ENCODE results near the gene LCP2.
"Not testable (repeated sequence)": the region's sequence is repeated elsewhere in the genome, so short reads cannot be mapped to it uniquely, and the experiment has no call there.

LCP2 gene

GRCh38 chr5:170248172-170248930 is 49.2 kb downstream of the LCP2 start:
- DNase-seq, result no peak

DNA sequence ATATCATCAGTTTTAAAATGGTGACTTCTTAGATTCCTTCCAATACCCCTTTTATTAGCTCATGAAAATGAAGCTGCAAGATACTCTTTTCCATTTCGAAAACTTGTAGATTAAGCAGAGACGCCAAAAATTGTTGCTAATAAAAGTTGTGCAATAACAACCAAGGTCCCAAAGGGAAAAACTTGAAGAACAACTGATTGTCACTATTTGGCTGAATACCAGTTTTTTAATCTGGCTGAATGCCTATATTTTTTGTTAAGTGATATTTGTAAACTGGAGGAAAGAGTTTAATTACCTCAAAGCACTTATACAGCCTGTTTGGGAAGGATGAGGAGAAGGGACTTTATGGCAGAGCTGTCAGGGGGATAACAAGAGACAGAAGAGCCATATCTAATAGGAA is 50.2 kb downstream of the LCP2 start:
- no peak for DNase-seq

DNA sequence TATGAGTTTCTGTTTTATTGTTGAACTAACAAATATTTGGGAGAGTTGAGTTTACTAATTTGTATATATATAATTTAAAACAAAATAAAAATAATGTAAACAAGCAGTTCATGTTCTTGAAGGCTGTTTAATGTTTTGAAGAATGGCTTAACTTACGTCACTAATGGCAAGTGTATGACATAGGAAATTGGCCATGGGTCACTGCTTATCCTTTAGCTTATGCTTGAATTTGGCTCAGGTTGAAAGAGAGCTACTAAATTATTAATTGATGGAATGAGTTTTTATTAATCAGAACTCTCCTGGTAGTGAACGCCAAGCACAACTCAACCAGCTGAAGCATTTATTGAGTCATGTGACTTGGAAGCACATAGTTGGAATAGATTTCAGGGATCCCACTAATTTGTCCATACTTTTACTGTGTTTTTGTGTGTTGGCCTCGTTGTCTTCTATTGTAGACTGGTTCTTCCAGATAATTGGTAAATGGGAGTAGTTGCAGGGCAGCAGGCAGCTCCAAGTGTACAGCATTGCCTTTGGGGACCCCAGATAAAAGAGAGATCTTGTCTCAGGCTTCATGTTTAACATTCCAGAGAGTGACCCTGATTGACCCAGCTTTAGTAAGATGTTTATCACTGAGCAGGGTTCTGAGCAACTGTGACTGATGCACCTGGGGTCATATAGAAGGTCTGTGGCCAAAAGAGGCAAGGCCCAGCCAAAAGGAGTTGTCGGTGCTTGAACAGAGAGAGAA is 51.3 kb downstream of the LCP2 start:
- no peak for DNase-seq

- DNase-seq, result not testable (repeated sequence)
These were observed 52.1 kb downstream of the LCP2 start for GRCh38 chr5:170245436-170245835.

- no peak for DNase-seq
These were observed 59.0 kb downstream of the LCP2 start for GRCh38 chr5:170238456-170239196.

DNA sequence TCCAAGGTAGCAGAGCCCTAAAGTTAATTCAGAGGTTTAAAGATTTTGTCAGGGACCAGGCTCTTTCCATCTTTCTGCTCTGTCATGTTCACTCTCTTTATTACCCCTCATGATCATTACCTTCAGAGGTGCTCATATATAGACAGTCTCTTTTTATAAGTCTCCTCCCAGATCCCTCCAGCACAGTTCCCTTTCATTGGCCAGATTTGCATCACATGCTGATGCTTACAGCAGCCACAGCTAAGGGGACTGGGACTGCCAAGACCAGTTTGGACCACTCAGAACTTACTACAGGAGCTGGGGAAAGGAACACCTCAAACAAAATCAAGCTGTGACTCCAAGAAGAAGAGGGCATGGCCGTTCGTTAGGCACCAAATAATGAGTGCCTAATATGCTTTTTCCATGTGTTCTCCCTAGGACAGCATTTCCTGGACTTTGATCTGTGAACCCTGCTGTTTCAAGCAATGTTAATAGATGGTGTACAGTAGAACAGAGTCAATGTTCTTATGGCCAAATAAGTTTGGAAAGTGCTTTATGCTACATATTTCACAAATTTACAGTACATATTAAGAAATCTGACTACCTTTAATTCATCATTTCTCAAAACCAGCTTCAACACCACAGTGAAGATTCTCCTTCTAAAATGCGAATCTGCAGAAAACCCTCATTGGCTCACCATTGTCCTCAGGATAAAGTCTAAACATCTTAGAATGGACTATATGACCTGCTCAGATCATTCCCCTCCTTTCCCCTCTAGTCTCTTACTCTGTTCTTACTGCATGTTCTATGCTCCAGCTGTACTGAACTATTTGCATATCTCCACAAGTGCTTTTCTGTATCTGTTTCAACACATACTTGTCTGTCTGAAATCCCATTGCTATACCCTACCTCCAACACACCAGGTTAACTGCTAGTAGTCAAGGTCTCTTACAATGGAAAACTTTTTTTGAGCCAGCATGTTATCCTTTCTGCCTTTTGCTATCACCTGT is 61.4 kb downstream of the LCP2 start:
- no peak for DNase-seq

- DNase-seq, result no peak
These were observed 64.2 kb downstream of the LCP2 start for GRCh38 chr5:170233358-170233892.

DNA sequence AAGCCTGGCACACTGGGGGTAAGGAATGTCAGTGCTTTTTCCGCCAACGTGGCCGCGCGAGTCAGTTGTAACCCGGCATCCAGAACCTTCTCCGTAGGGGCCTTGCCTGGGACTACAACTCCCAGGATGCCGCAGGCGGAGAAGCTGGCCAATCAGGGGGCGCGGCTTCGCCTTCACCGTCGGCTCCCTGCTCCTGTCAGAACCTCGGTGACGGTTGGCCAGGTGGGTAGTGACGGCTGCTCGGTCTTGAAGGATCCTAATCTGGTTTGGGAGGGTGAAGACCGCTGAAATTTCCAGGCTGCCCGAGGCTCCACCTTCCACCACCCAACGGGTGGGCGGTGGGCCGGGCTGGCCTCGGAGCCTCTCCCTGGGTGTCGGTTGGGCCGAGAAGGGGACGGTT is 64.8 kb downstream of the LCP2 start, which contains the start of gene C5orf58:
TSS of gene C5orf58 (plus strand) at position 200 of the 400 bp plus-strand sequence. CDS start 1,992 bp downstream, outside the sequence.
- DNase-seq, result no peak

- no peak for DNase-seq
These were observed 68.7 kb downstream of the LCP2 start for GRCh38 chr5:170228762-170229435.

DNA sequence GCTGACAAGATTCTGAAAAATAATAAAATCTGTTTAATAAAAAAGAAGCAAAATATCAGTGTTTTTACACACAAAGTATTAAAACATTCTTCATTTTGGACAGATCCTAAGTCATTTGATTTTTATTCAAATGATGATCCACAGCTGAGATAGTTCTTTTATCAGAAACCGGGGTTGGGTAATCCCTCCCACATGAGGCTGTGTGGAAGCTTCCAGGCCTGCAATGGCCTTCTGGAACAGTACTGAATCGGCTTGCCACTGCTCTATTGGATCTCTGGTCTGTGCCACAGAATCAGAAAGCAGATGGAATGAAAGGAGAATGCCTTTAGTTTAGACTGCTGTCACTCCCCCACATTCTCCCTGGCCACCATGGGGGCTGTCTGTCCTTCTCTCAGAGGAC is 70.9 kb downstream of the LCP2 start:
- no peak for DNase-seq

GRCh38 chr5:170226129-170226615 is 71.4 kb downstream of the LCP2 start:
- no peak for DNase-seq

- peak; percentile 36 to 79 (median 66) for DNase-seq
These were observed 72.0 kb downstream of the LCP2 start for GRCh38 chr5:170225326-170226128.

DNA sequence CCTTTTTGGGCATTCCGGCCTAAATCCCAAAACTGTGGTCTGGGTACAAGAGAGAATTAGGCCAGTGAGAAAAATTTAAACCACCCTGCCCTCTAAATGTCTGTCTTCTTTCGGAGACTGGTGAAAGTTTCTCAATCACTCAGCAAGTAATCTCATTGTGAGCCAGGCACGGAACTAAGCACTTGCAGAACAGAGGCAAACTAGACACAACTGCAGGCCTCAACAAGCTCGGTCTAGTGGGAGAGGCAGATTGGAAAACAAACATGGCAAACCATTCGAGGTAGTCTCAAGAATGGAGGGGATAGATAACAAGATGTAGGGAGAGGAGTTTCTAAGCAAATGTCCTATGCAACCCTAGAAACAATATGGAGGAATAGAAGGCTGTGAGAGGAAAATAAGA is 73.7 kb downstream of the LCP2 start:
- no peak for DNase-seq

GRCh38 chr5:170223360-170223759 is 74.2 kb downstream of the LCP2 start:
- DNase-seq, result no peak

- no peak for DNase-seq
These were observed 76.2 kb downstream of the LCP2 start for GRCh38 chr5:170221327-170221741.

- DNase-seq, result no peak
These were observed 77.4 kb downstream of the LCP2 start for GRCh38 chr5:170220191-170220590.

- no peak for DNase-seq
These were observed 78.0 kb downstream of the LCP2 start for GRCh38 chr5:170219615-170220014.

GRCh38 chr5:170218726-170219125 is 78.9 kb downstream of the LCP2 start:
- no peak for DNase-seq

DNA sequence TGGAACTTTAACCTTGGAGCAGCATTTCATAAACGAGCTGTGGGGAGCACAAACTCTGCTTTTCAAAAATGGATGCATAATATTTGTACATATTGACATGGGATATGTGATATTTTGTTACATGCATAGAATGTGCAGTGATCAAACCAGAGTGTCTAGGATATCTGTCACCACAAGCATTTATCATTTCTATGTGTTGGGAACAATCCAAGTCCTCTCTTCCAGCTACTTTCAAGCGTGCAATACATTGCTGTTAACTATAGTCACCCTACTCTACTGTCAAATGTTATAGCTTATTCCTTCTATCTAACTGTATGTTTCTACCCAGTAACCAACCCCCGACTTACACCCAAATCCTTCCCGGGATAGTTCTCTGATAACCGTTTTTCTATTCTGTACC is 79.7 kb downstream of the LCP2 start:
- DNase-seq, result no peak

GRCh38 chr5:170216257-170216864 is 81.2 kb downstream of the LCP2 start:
- no peak for DNase-seq

Measured in stimulated activated naive CD4-positive, alpha-beta T cell (primary cell).